MG63 (cell line): ENCODE data around the gene ETS1. TPM values are rescaled to one million over a fixed set of nuclear protein-coding genes. Genes with fewer than 3 reads are reported as not detected.
"Not testable (repeated sequence)": the region's sequence is repeated elsewhere in the genome, so short reads cannot be mapped to it uniquely, and the experiment has no call there.

Experiments
- DNase-seq: peaks from one replicate; pipeline ENCODE4 v3.0.0-alpha.2; 2020
- H3K27me3 ChIP-seq: fragments of 250-450 bp; sonication (Bioruptor Pico); 2 replicates; pipeline ENCODE4 v1.5.1; 2020; ENCODE audit warnings: mild to moderate bottlenecking, moderate library complexity
- H3K36me3 ChIP-seq: fragments of 250-450 bp; sonication (Bioruptor Pico); 2 replicates; pipeline ENCODE4 v1.5.1; 2020; ENCODE audit warnings: mild to moderate bottlenecking, moderate library complexity
- H3K4me3 ChIP-seq: fragments of 250-450 bp; sonication (Bioruptor Pico); 2 replicates; pipeline ENCODE4 v1.5.1; 2020; ENCODE audit warnings: mild to moderate bottlenecking, moderate library complexity
- H3K9me3 ChIP-seq: fragments of 250-450 bp; sonication (Bioruptor Pico); 2 replicates; pipeline ENCODE4 v1.5.1; 2020; ENCODE audit warnings: mild to moderate bottlenecking, moderate library complexity
- total RNA-seq: library from RNA; depleted of rRNA; stranded (reverse); fragments of >200 nt; shearing (Covaris generic); gene quantifications from 2 replicates; pipeline ENCODE4 v1.2.3, GENCODE V29; 2014; ENCODE audit warnings: low replicate concordance

Gene ETS1
- total RNA-seq, 1 experiment from 2014 or later: 70.5 TPM

GRCh38 chr11:128448981-128449713 is 138.2 kb downstream of the ETS1 start:
- H3K4me3 ChIP-seq: no peak overlapping the region
- no peaks in the 10 kb centered on the region for H3K27me3 ChIP-seq
- no peaks in the 10 kb centered on the region for H3K9me3 ChIP-seq
- peak; percentile 50 for DNase-seq
- H3K36me3 ChIP-seq: peaks cover 3% of the 10 kb centered on the region; the same call in 1 of the 2 replicates

GRCh38 chr11:128448200-128448886 is 139.0 kb downstream of the ETS1 start:
- DNase-seq: peak; percentile 48
- no peaks in the 10 kb centered on the region for H3K27me3 ChIP-seq

GRCh38 chr11:128447233-128447632 is 140.1 kb downstream of the ETS1 start:
- H3K4me3 ChIP-seq: no peak overlapping the region
- no peak for DNase-seq
- H3K9me3 ChIP-seq: no peaks in the 10 kb centered on the region

More at GRCh38 chr11:128448200-128448886, 139.0 kb downstream of the ETS1 start:
- H3K36me3 ChIP-seq: no peaks in the 10 kb centered on the region; the same call in 1 of the 2 replicates
- no peaks in the 10 kb centered on the region for H3K9me3 ChIP-seq
- no peak overlapping the region for H3K4me3 ChIP-seq

GRCh38 chr11:128445921-128446320 is 141.4 kb downstream of the ETS1 start:
- H3K36me3 ChIP-seq, H3K9me3 ChIP-seq, DNase-seq, H3K4me3 ChIP-seq, H3K27me3 ChIP-seq: not testable (repeated sequence)

More at GRCh38 chr11:128447233-128447632, 140.1 kb downstream of the ETS1 start:
- H3K27me3 ChIP-seq: no peaks in the 10 kb centered on the region
- no peaks in the 10 kb centered on the region for H3K36me3 ChIP-seq

- Histone ChIP-seq H3K27me3 (no peaks in the 10 kb centered on the region), H3K4me3 (no peak overlapping the region), H3K36me3 (no peaks in the 10 kb centered on the region), H3K9me3 (no peaks in the 10 kb centered on the region)
- no peak for DNase-seq
These were observed 150.2 kb downstream of the ETS1 start for GRCh38 chr11:128437136-128437535.

GRCh38 chr11:128434818-128435217 is 152.5 kb downstream of the ETS1 start:
- no peak for DNase-seq
- Histone ChIP-seq H3K36me3 (no peaks in the 10 kb centered on the region), H3K27me3 (no peaks in the 10 kb centered on the region)

GRCh38 chr11:128434411-128434810 is 152.9 kb downstream of the ETS1 start:
- Histone ChIP-seq H3K9me3 (no peaks in the 10 kb centered on the region), H3K4me3 (no peak overlapping the region), H3K27me3 (no peaks in the 10 kb centered on the region), H3K36me3 (no peaks in the 10 kb centered on the region)
- DNase-seq: no peak

More at GRCh38 chr11:128434818-128435217, 152.5 kb downstream of the ETS1 start:
- Histone ChIP-seq H3K4me3 (no peak overlapping the region), H3K9me3 (no peaks in the 10 kb centered on the region)

- no peak overlapping the region for H3K4me3 ChIP-seq
- no peaks in the 10 kb centered on the region for H3K27me3 ChIP-seq
- H3K36me3 ChIP-seq: no peaks in the 10 kb centered on the region
- DNase-seq: no peak
- H3K9me3 ChIP-seq: no peaks in the 10 kb centered on the region
These were observed 154.4 kb downstream of the ETS1 start for GRCh38 chr11:128432926-128433325.

- Histone ChIP-seq H3K36me3 (no peaks in the 10 kb centered on the region), H3K27me3 (no peaks in the 10 kb centered on the region), H3K4me3 (no peak overlapping the region), H3K9me3 (no peaks in the 10 kb centered on the region)
- DNase-seq: no peak
These were observed 155.4 kb downstream of the ETS1 start for GRCh38 chr11:128431931-128432330.

- Histone ChIP-seq H3K9me3 (no peaks in the 10 kb centered on the region), H3K4me3 (no peak overlapping the region), H3K27me3 (no peaks in the 10 kb centered on the region), H3K36me3 (no peaks in the 10 kb centered on the region)
- no peak for DNase-seq
These were observed 158.4 kb downstream of the ETS1 start for GRCh38 chr11:128428935-128429334.

GRCh38 chr11:128424851-128425285 is 162.5 kb downstream of the ETS1 start:
- Histone ChIP-seq H3K36me3 (no peaks in the 10 kb centered on the region), H3K9me3 (no peaks in the 10 kb centered on the region), H3K27me3 (no peaks in the 10 kb centered on the region), H3K4me3 (no peak overlapping the region)
- no peak for DNase-seq

GRCh38 chr11:128424271-128424711 is 163.1 kb downstream of the ETS1 start:
- no peak overlapping the region for H3K4me3 ChIP-seq

GRCh38 chr11:128422576-128423370 is 164.6 kb downstream of the ETS1 start:
- DNase-seq: no peak
- H3K36me3 ChIP-seq: no peaks in the 10 kb centered on the region
- H3K4me3 ChIP-seq: no peak overlapping the region
- H3K27me3 ChIP-seq: no peaks in the 10 kb centered on the region
- H3K9me3 ChIP-seq: no peaks in the 10 kb centered on the region

More at GRCh38 chr11:128424271-128424711, 163.1 kb downstream of the ETS1 start:
- no peak for DNase-seq
- H3K27me3 ChIP-seq: no peaks in the 10 kb centered on the region
- no peaks in the 10 kb centered on the region for H3K36me3 ChIP-seq
- H3K9me3 ChIP-seq: no peaks in the 10 kb centered on the region

- peak; percentile 42 for DNase-seq
These were observed 165.6 kb downstream of the ETS1 start for GRCh38 chr11:128421577-128422330.

GRCh38 chr11:128420951-128421350 is 166.4 kb downstream of the ETS1 start:
- no peak overlapping the region for H3K4me3 ChIP-seq
- H3K27me3 ChIP-seq: no peaks in the 10 kb centered on the region
- H3K36me3 ChIP-seq: no peaks in the 10 kb centered on the region
- no peak for DNase-seq
- H3K9me3 ChIP-seq: no peaks in the 10 kb centered on the region

More at GRCh38 chr11:128421577-128422330, 165.6 kb downstream of the ETS1 start:
- Histone ChIP-seq H3K4me3 (no peak overlapping the region), H3K9me3 (no peaks in the 10 kb centered on the region), H3K27me3 (no peaks in the 10 kb centered on the region), H3K36me3 (no peaks in the 10 kb centered on the region)

- Histone ChIP-seq H3K4me3 (no peak overlapping the region), H3K27me3 (no peaks in the 10 kb centered on the region), H3K9me3 (no peaks in the 10 kb centered on the region), H3K36me3 (no peaks in the 10 kb centered on the region)
- DNase-seq: no peak
These were observed 167.1 kb downstream of the ETS1 start for GRCh38 chr11:128420265-128420664.
